WERI-Rb-1 (cell line): ENCODE results near the gene TBC1D5.

Source experiments
- DNase-seq: peaks from one replicate; pipeline ENCODE4 v3.0.0-alpha.2; 2020
- H3K27ac ChIP-seq: fragments of 250-450 bp; sonication (Bioruptor Pico); 2 replicates; pipeline ENCODE4 v1.5.1; 2020; ENCODE audit warnings: mild to moderate bottlenecking, moderate library complexity
- H3K27me3 ChIP-seq: fragments of 250-450 bp; sonication (Bioruptor Pico); 2 replicates; pipeline ENCODE4 v1.5.1; 2021; ENCODE audit warnings: mild to moderate bottlenecking, low read depth, moderate library complexity; ENCODE audit not compliant: insufficient read depth, severe bottlenecking
- H3K36me3 ChIP-seq: fragments of 250-450 bp; sonication (Bioruptor Pico); 2 replicates; pipeline ENCODE4 v1.5.1; 2020; ENCODE audit warnings: mild to moderate bottlenecking, moderate library complexity
- H3K4me3 ChIP-seq: 2 replicates; pipeline ENCODE4 v1.5.1; 2011; ENCODE audit warnings: low read depth, mild to moderate bottlenecking, control low read depth, low read length
- H3K9me3 ChIP-seq: fragments of 250-450 bp; sonication (Bioruptor Pico); 2 replicates; pipeline ENCODE4 v1.5.1; 2021; ENCODE audit warnings: mild to moderate bottlenecking, moderate library complexity; ENCODE audit not compliant: severe bottlenecking
- TF ChIP-seq, protein P1 (sequence below): IDR thresholded peaks from 2 replicates; pipeline ENCODE4 v1.5.1; 2011; ENCODE audit warnings: low read depth, mild to moderate bottlenecking, control low read depth, inconsistent platforms, low read length

TBC1D5 gene

DNA sequence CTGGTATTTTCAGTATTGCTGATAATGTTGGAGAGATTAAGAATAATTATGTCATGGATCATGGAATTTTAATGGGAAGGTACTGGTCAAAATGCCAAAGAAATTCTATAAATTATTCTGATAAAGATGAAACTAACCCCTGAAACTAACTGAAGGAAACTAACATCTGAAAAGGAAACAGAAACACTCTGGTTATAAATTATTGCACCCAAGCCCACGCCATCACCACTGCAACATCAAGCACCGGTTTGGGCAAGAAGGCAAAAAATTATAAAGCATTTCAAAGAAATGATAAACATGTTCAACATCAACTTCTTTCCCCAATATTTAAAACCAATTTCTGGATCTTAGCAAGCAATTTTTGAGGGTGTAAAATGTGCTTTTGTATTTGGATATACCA is 372.5 kb downstream of the TBC1D5 start:
- TF ChIP-seq, protein P1, sequence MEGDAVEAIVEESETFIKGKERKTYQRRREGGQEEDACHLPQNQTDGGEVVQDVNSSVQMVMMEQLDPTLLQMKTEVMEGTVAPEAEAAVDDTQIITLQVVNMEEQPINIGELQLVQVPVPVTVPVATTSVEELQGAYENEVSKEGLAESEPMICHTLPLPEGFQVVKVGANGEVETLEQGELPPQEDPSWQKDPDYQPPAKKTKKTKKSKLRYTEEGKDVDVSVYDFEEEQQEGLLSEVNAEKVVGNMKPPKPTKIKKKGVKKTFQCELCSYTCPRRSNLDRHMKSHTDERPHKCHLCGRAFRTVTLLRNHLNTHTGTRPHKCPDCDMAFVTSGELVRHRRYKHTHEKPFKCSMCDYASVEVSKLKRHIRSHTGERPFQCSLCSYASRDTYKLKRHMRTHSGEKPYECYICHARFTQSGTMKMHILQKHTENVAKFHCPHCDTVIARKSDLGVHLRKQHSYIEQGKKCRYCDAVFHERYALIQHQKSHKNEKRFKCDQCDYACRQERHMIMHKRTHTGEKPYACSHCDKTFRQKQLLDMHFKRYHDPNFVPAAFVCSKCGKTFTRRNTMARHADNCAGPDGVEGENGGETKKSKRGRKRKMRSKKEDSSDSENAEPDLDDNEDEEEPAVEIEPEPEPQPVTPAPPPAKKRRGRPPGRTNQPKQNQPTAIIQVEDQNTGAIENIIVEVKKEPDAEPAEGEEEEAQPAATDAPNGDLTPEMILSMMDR: no peak
- no peak overlapping the region for H3K4me3 ChIP-seq
- no peak overlapping the region for H3K27ac ChIP-seq
- no peaks in the 10 kb centered on the region for H3K27me3 ChIP-seq
- H3K36me3 ChIP-seq: no peaks in the 10 kb centered on the region; the same call in 1 of the 2 replicates
- DNase-seq: no peak
- H3K9me3 ChIP-seq: no peaks in the 10 kb centered on the region

DNA sequence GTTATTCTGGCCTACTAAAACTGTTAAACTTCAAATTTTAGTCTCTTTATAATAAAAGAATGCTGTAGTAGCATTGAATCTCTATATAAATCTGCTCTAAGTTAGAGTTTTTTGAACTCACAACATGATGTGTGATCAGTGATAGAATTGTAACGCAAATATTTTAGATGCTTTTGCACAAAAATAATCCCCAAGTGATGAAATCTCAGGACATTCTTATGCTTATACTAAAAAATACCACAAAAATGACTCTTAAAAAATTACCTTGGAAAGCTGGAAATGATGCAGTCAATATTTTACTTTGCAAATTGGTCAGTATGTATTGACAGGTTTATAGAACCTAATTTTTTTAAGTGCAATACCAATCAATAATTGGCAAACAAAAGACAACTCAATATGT is 375.3 kb downstream of the TBC1D5 start:
- Histone ChIP-seq H3K9me3 (no peaks in the 10 kb centered on the region), H3K36me3 (no peaks in the 10 kb centered on the region; the same call in 1 of the 2 replicates), H3K27me3 (no peaks in the 10 kb centered on the region), H3K4me3 (no peak overlapping the region), H3K27ac (no peak overlapping the region)
- TF ChIP-seq, protein P1: no peak
- DNase-seq: no peak

DNA sequence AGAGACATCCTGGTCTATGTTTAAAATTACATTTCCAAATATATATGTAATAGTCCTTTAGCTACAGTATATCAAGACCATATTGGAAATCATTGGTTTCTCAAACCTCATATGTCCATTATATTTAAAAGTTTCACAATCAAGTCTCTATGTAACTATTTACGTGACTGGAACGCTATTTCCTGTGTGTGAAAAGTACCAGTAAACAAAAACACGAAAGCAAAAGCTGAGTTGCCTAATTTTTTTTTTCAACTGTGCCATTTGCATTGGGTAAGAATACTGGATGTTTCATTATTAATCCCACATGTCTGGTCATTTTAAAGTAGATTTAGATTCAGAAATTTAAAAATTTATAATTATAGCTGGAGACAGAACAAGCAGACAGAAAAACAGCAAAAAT is 381.4 kb downstream of the TBC1D5 start:
- H3K27ac ChIP-seq: no peak overlapping the region
- no peak overlapping the region for H3K4me3 ChIP-seq
- no peaks in the 10 kb centered on the region for H3K9me3 ChIP-seq
- no peak for DNase-seq
- H3K36me3 ChIP-seq: no peaks in the 10 kb centered on the region
- TF ChIP-seq, protein P1: no peak
- no peaks in the 10 kb centered on the region for H3K27me3 ChIP-seq

DNA sequence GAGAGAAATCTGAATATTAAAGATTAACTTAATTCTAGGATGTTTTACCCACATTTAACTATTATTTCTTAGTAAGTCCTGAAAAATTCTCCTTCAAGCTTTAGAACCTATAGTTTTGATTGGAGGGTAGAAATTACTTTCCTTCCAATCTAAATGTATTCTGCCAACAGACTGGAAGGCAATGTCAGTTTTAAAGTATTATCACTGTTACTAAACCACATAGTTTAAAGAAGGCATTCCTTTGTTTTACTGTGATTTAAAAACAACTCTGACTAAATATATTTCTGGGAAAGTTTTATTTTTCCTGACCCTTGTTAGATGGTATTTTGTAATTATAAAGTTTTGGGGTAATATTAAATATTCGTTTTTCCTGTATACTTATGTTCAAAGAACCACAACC is 382.5 kb downstream of the TBC1D5 start:
- TF ChIP-seq, protein P1: no peak
- Histone ChIP-seq H3K4me3 (no peak overlapping the region), H3K9me3 (no peaks in the 10 kb centered on the region), H3K27ac (no peak overlapping the region), H3K36me3 (no peaks in the 10 kb centered on the region), H3K27me3 (no peaks in the 10 kb centered on the region)
- DNase-seq: no peak

- no peak overlapping the region for H3K4me3 ChIP-seq
- H3K36me3 ChIP-seq: no peaks in the 10 kb centered on the region
- TF ChIP-seq, protein P1: no peak
- H3K27me3 ChIP-seq: no peaks in the 10 kb centered on the region
- H3K27ac ChIP-seq: no peak overlapping the region
- H3K9me3 ChIP-seq: no peaks in the 10 kb centered on the region
- no peak for DNase-seq
Measured at GRCh38 chr3:17357035-17357710, 385.3 kb downstream of the TBC1D5 start.

GRCh38 chr3:17356585-17356984 is 385.8 kb downstream of the TBC1D5 start:
- no peak overlapping the region for H3K4me3 ChIP-seq
- no peaks in the 10 kb centered on the region for H3K36me3 ChIP-seq
- no peaks in the 10 kb centered on the region for H3K27me3 ChIP-seq
- TF ChIP-seq, protein P1: no peak
- no peak overlapping the region for H3K27ac ChIP-seq
- DNase-seq: no peak
- H3K9me3 ChIP-seq: no peaks in the 10 kb centered on the region
